CD1c-positive myeloid dendritic cell (primary cell): ENCODE measurements around the gene SGCD.

Source experiments
- DNase-seq: peaks from one replicate; pipeline ENCODE4 v3.0.0-alpha.2; 2016; ENCODE audit errors: extremely low spot score

SGCD gene

GRCh38 chr5:156326718-156327259 is at the start of gene SGCD:
Gene SGCD (plus strand): TSS chr5:156327164.
- no peak for DNase-seq

- no peak for DNase-seq
These were observed 49.7 kb upstream of the SGCD start for GRCh38 chr5:156277290-156277689.

- DNase-seq, result no peak
These were observed 31.5 kb upstream of the SGCD start for GRCh38 chr5:156295431-156295830.

- no peak for DNase-seq
These were observed 16.8 kb upstream of the SGCD start for GRCh38 chr5:156310115-156310514.

GRCh38 chr5:156312897-156313694 is 13.9 kb upstream of the SGCD start:
- no peak for DNase-seq

- DNase-seq, result no peak
These were observed 12.5 kb upstream of the SGCD start for GRCh38 chr5:156314416-156314815.

- no peak for DNase-seq
These were observed 4.3 kb upstream of the SGCD start for GRCh38 chr5:156322666-156323065.

- no peak for DNase-seq
These were observed 332 bp downstream of the SGCD start for GRCh38 chr5:156327296-156327695.

GRCh38 chr5:156328161-156328560 is 1.2 kb downstream of the SGCD start:
- DNase-seq, result no peak

GRCh38 chr5:156328766-156329165 is 1.8 kb downstream of the SGCD start:
- no peak for DNase-seq

GRCh38 chr5:156329171-156329611 is 2.2 kb downstream of the SGCD start:
- no peak for DNase-seq

- no peak for DNase-seq
These were observed 3.3 kb downstream of the SGCD start for GRCh38 chr5:156330141-156330870.

GRCh38 chr5:156331181-156331580 is 4.2 kb downstream of the SGCD start:
- DNase-seq, result no peak

- DNase-seq, result no peak
These were observed 4.9 kb downstream of the SGCD start for GRCh38 chr5:156331845-156332244.

GRCh38 chr5:156332245-156332644 is 5.3 kb downstream of the SGCD start:
- DNase-seq, result no peak

GRCh38 chr5:156339139-156339841 is 12.3 kb downstream of the SGCD start:
- no peak for DNase-seq

GRCh38 chr5:156340893-156341292 is 13.9 kb downstream of the SGCD start:
- DNase-seq, result no peak

GRCh38 chr5:156350256-156350655 is 23.3 kb downstream of the SGCD start:
- no peak for DNase-seq

GRCh38 chr5:156351423-156351822 is 24.5 kb downstream of the SGCD start:
- no peak for DNase-seq

- no peak for DNase-seq
These were observed 27.6 kb downstream of the SGCD start for GRCh38 chr5:156354571-156354970.

GRCh38 chr5:156356238-156356637 is 29.3 kb downstream of the SGCD start:
- no peak for DNase-seq

- no peak for DNase-seq
These were observed 32.5 kb downstream of the SGCD start for GRCh38 chr5:156359476-156359875.
